Measurements from ENCODE around the gene AGXT2.

GRCh38 chr5:35066260-35066795 is 18.6 kb upstream of the AGXT2 start:
- no peak for TF ChIP-seq HDGF (IDR thresholded peaks at IDR 0.05; ENCODE audit: borderline replicate concordance)
- TF ChIP-seq L3MBTL2 (conservative IDR thresholded peaks at IDR 0.05), result no peak
- no peak for TF ChIP-seq TARDBP (IDR thresholded peaks at IDR 0.05)
- no peak for TF ChIP-seq FOXM1 (IDR thresholded peaks at IDR 0.05; ENCODE audit: borderline replicate concordance)
- TF ChIP-seq LEF1 (IDR thresholded peaks at IDR 0.05; ENCODE audit: borderline replicate concordance), result no peak
- no peak for TF ChIP-seq SUZ12 (IDR thresholded peaks at IDR 0.05)
- TF ChIP-seq SP1 (IDR thresholded peaks at IDR 0.05), result no peak
- no peak for TF ChIP-seq ELF4 (IDR thresholded peaks at IDR 0.05)
- no peak for TF ChIP-seq ARNT (IDR thresholded peaks at IDR 0.05)
- no peak for TF ChIP-seq BHLHE40 (IDR thresholded peaks at IDR 0.05; ENCODE audit: borderline replicate concordance)
- TF ChIP-seq FOXA1 (IDR thresholded peaks at IDR 0.05), result no peak
- no peak for TF ChIP-seq FOXK2 (IDR thresholded peaks at IDR 0.05)
- no peak for TF ChIP-seq ZNF384 (IDR thresholded peaks at IDR 0.05)
- TF ChIP-seq CTBP1 (IDR thresholded peaks at IDR 0.05; ENCODE audit: borderline replicate concordance), result no peak
